Ascending aorta (tissue), 2 donors: Measurements from ENCODE around the gene KCTD6. TPM values are rescaled to one million over a fixed set of nuclear protein-coding genes. Genes with fewer than 3 reads are reported as not detected.
"Not testable (repeated sequence)": the region's sequence is repeated elsewhere in the genome, so short reads cannot be mapped to it uniquely, and the experiment has no call there.

Source experiments
- DNase-seq, 2 donors: peaks; one replicate each; pipeline ENCODE4 v3.0.0-alpha.2; 2019; ENCODE audit warnings: low spot score in 2 of 2
- H3K27ac ChIP-seq, 2 donors: fragments of 200-600 bp; sonication (generic); one replicate each; pipeline ENCODE4 v1.5.1; 2016 to 2017; ENCODE audit warnings: mild to moderate bottlenecking in 1 of 2
- H3K27me3 ChIP-seq: fragments of 200-600 bp; sonication (generic); one replicate; pipeline ENCODE4 v1.5.1; 2017
- H3K36me3 ChIP-seq, 2 donors: fragments of 200-600 bp; sonication (generic); one replicate each; pipeline ENCODE4 v1.5.1; 2016
- H3K4me1 ChIP-seq, 2 donors: fragments of 200-600 bp; sonication (generic); one replicate each; pipeline ENCODE4 v1.5.1; 2016 to 2017; ENCODE audit warnings: mild to moderate bottlenecking in 1 of 2
- H3K4me3 ChIP-seq, 2 donors: fragments of 200-600 bp; sonication (generic); one replicate each; pipeline ENCODE4 v1.5.1; 2016 to 2017; ENCODE audit warnings: mild to moderate bottlenecking in 1 of 2
- H3K9me3 ChIP-seq, 2 donors: fragments of 200-600 bp; sonication (generic); one replicate each; pipeline ENCODE4 v1.5.1; 2016
- intact Hi-C: fragments of 100-400 bp; cut with DNase I; formaldehyde crosslinking; loops from one replicate; pipeline ENCODE4 v1.15.1; 2023
- total RNA-seq: library from RNA; depleted of rRNA; stranded (reverse); fragments of >200 nt; gene quantifications from one replicate; pipeline ENCODE4 v1.1.0, GENCODE V29; 2016
- TF ChIP-seq, protein P1 (sequence below), 3 experiments: fragments of 200-600 bp in 2 of 3; fragments of 450-650 bp in 1 of 3; sonication (generic) in 2 of 3; IDR thresholded peaks; one replicate each; pipeline ENCODE4 v1.5.1; 2016 to 2019; ENCODE audit warnings: antibody characterized with exemption in 3 of 3, mild to moderate bottlenecking in 1 of 3, moderate library complexity in 1 of 3

Gene KCTD6
- total RNA-seq, 1 donor from 2014 or later, result 6.6 TPM

DNA sequence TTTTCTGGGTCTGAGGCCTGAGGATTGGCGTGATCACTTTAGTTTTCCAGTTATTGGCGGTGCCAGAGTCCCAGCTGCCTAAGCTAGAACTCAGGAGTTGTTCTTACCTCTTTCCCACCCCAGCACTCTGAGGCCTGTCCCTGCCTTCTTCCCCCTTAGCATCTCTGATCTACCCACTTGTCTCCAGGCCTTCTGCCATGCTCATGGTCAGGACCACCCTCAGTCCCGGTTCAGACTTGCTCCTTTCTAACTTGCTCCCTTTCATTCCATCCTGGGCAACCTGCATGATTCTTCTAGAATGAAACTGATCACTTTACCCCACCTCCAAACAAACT is 29.4 kb downstream of the KCTD6 start:
- no peak for DNase-seq
- peaks cover 45 to 70% of the 10 kb centered on the region in 2 donors for H3K36me3 ChIP-seq
- H3K4me1 ChIP-seq, result no peaks in the 10 kb centered on the region
- H3K27me3 ChIP-seq, result no peaks in the 10 kb centered on the region
- intact Hi-C loops, result no loop called here
- H3K27ac ChIP-seq, result no peak overlapping the region
- no peaks in the 10 kb centered on the region for H3K9me3 ChIP-seq
- no peak overlapping the region for H3K4me3 ChIP-seq
- TF ChIP-seq, protein P1, sequence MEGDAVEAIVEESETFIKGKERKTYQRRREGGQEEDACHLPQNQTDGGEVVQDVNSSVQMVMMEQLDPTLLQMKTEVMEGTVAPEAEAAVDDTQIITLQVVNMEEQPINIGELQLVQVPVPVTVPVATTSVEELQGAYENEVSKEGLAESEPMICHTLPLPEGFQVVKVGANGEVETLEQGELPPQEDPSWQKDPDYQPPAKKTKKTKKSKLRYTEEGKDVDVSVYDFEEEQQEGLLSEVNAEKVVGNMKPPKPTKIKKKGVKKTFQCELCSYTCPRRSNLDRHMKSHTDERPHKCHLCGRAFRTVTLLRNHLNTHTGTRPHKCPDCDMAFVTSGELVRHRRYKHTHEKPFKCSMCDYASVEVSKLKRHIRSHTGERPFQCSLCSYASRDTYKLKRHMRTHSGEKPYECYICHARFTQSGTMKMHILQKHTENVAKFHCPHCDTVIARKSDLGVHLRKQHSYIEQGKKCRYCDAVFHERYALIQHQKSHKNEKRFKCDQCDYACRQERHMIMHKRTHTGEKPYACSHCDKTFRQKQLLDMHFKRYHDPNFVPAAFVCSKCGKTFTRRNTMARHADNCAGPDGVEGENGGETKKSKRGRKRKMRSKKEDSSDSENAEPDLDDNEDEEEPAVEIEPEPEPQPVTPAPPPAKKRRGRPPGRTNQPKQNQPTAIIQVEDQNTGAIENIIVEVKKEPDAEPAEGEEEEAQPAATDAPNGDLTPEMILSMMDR (IDR thresholded peaks at IDR 0.05), result no peak

DNA sequence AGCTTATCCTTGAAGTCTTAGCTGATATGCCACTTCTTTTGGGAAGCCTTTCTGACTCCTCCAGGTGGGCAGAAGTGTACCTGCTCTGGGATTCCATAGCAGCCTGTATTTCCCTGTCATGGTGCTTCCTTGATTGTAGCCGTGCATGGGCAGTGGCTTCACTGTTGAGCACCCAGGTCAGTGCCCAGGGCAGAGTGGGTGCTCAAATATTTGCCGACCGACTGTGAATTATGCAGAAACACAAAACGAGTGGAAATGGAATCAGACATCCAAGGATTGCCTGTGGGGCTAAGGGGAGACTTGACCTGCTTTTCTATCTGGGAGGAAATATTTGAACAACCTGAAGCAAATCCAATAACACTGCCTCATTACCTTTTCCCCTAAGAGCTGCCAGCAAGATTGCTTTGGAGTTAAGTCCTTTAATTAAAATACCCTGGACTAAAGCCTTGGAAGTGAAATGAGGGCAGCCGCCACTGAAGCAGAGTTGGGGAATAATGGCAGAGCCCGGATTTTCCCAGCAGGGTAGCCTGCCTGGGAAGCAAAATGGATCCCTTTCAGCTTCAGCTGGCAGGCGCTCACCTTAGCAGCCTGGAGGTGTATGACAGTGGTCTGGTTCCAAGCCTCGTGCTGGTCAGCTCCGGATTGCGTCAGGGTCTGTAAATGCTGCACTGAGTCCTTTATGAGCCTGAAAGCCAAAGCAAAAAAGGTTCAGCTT is 30.2 kb downstream of the KCTD6 start:
- peaks cover 38 to 71% of the 10 kb centered on the region in 2 donors for H3K36me3 ChIP-seq
- intact Hi-C loops, result no loop called here
- H3K4me1 ChIP-seq, result no peaks in the 10 kb centered on the region
- no peak overlapping the region for H3K4me3 ChIP-seq
- no peaks in the 10 kb centered on the region for H3K9me3 ChIP-seq
- no peak overlapping the region for H3K27ac ChIP-seq
- TF ChIP-seq, protein P1 (IDR thresholded peaks at IDR 0.05), result no peak
- no peak for DNase-seq
- H3K27me3 ChIP-seq, result no peaks in the 10 kb centered on the region

DNA sequence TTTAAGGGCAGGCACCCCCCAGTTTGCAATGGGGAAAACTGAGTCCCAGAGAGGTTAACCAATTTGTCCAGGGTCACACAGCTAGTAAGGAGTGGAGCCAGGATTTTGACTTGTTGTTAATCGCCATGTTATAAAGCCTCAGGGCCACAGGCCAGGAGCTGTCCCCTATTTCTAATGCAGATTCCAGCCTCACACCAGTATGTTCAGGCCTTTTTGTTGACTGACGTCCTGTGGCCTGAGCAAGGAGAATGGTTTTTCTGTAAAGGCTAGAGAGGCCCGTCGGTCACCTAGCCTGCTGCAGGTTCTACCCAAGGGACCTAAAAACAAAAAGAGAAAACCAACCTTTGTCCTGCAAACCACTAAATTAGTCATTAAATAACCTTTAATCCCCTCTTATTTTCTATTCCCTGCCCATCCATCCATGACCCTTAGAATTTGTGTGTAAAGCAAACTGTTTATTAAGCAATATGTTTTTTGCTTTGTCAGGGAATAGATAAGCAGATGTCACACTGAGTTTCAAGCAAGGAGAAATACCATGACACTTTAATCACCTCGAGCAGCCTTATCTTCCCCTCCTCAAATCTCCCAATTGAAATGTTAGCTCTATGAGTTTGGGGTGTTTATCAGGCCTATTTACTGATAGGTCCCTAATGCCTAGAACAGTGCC is 31.0 kb downstream of the KCTD6 start:
- TF ChIP-seq, protein P1 (IDR thresholded peaks at IDR 0.05), result no peak
- no peak overlapping the region for H3K4me3 ChIP-seq
- H3K9me3 ChIP-seq, result no peaks in the 10 kb centered on the region
- H3K27ac ChIP-seq, result no peak overlapping the region
- intact Hi-C loops, result no loop called here
- H3K27me3 ChIP-seq, result no peaks in the 10 kb centered on the region
- H3K36me3 ChIP-seq, result peaks cover 32 to 75% of the 10 kb centered on the region in 2 donors
- H3K4me1 ChIP-seq, result no peaks in the 10 kb centered on the region
- DNase-seq, result no peak

DNA sequence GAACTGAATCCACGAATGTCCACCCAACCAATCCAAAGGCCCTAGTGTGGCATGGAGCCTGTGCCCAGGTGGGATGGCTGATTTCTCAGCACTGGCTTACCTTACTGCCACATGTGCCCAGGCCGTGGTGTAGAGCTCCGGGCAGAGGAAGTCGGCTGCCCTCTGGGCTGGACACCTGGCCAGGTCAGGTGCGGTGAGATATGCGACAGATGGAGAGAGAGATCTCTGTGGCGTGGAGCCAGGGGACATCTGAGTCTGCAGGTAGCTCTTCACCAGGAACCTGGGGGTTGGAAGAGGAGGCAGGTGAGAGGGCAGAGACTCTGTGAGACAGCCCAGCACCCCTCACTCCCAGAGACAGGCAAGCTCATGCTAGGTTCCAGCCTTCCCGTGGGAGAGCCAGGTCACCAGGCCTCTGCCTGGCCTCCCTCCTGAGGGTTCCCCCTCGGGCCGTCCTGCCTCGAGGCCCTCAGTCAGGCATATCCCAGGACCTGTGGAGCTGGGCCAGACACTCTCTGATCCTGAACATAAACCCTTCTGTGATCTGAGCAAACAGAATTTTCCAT is 32.5 kb downstream of the KCTD6 start:
- no peaks in the 10 kb centered on the region for H3K9me3 ChIP-seq
- no peak overlapping the region for H3K27ac ChIP-seq
- TF ChIP-seq, protein P1 (IDR thresholded peaks at IDR 0.05), result no peak
- no peak for DNase-seq
- intact Hi-C loops, result no loop called here
- H3K27me3 ChIP-seq, result no peaks in the 10 kb centered on the region
- H3K36me3 ChIP-seq, result peaks cover 28 to 71% of the 10 kb centered on the region in 2 donors
- H3K4me1 ChIP-seq, result no peaks in the 10 kb centered on the region
- no peak overlapping the region for H3K4me3 ChIP-seq

DNA sequence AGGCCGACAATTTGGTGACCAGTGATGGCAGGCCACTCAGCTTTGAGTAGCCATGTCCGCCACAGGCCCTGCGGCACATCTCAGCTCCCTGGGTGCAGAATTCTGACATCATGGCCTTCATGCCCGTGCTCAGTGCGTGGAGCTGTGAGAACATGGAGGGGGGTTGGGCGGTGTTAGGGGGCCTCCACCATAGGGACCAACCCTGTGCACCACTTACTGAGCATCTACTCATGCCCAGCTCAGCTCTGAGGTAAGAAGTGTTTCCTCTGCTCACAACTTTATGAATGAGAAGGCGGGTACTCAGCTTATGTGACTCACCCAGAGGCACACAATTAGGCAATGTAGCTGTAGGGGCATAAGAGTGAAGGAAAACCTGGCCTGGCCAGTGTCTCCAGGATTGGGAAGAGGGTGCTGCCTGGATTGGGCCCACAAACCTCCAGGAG is 34.6 kb downstream of the KCTD6 start:
- Histone ChIP-seq H3K4me1 (no peaks in the 10 kb centered on the region), H3K36me3 (peaks cover 18 to 72% of the 10 kb centered on the region in 2 donors), H3K9me3 (no peaks in the 10 kb centered on the region), H3K27ac (no peak overlapping the region), H3K27me3 (no peaks in the 10 kb centered on the region), H3K4me3 (no peak overlapping the region)
- TF ChIP-seq, protein P1 (IDR thresholded peaks at IDR 0.05), result no peak
- intact Hi-C loops, result no loop called here
- no peak for DNase-seq

DNA sequence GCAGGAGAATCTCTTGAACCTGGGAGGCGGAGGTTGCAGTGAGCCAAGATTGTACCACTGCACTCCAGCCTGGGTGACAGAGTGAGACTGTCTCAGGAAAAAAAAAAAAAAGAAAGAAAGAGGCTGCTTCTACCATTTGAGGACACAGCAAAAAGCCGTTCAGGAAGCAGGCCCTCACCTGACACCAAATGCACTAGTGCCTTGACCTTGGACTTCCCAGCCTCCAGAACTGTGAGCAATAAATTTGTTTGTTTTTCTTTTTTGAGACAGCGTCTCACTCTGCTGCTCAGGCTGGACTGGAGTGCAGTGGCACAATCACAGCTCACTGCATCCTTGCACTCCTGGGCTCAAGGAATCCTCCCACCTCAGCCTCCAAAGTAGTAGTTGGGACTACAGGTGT is 35.5 kb downstream of the KCTD6 start:
- H3K9me3 ChIP-seq, H3K27ac ChIP-seq, H3K27me3 ChIP-seq, H3K4me1 ChIP-seq, H3K4me3 ChIP-seq, DNase-seq, intact Hi-C loops: not testable (repeated sequence)
- H3K36me3 ChIP-seq, result peaks cover 10 to 69% of the 10 kb centered on the region in 2 donors
